GM12873 (cell line): ENCODE results near the gene ARF6.

Experiments
- CTCF ChIP-seq: IDR thresholded peaks from 2 replicates; pipeline ENCODE4 v1.5.1; 2012; ENCODE audit warnings: low read depth, mild to moderate bottlenecking, moderate library complexity, low read length, control low read depth; ENCODE audit not compliant: insufficient read depth; ENCODE audit errors: missing control alignments

Gene ARF6

GRCh38 chr14:49892636-49893308 is at the start of gene ARF6:
Gene ARF6, plus strand, starts transcription at chr14:49893082. Its CDS starts 655 bp downstream, at chr14:49893737.
- peak; percentile 12 for TF ChIP-seq CTCF

GRCh38 chr14:49849213-49849847 is 43.6 kb upstream of the ARF6 start:
- no peak for TF ChIP-seq CTCF

GRCh38 chr14:49851813-49852212 is 41.1 kb upstream of the ARF6 start:
- TF ChIP-seq CTCF = no peak

- TF ChIP-seq CTCF = peak; percentile 83
Measured at GRCh38 chr14:49852301-49853157, 40.4 kb upstream of the ARF6 start, which contains the start of gene NEMF. Gene NEMF, minus strand, starts transcription at chr14:49852788. Its CDS starts 35 bp downstream, at chr14:49852753.

- no peak for TF ChIP-seq CTCF
Measured at GRCh38 chr14:49853158-49853477, 39.8 kb upstream of the ARF6 start.

GRCh38 chr14:49853572-49854375 is 39.1 kb upstream of the ARF6 start:
- TF ChIP-seq CTCF = peak; percentile 61
